GM21515 (cell line): Measurements from ENCODE around the gene CORT.
"Not testable (repeated sequence)": the region's sequence is repeated elsewhere in the genome, so short reads cannot be mapped to it uniquely, and the experiment has no call there.

Experiments used
- ATAC-seq: cut with Tn5 transposase; IDR thresholded peaks from one replicate; pipeline ENCODE4 v1.9.1; 2021; ENCODE audit not compliant: unreplicated experiment

Gene CORT

GRCh38 chr1:10474309-10474612, 24.4 kb downstream of the CORT start:
- not testable (repeated sequence) for ATAC-seq

- ATAC-seq, result peak; percentile 57
Observed at GRCh38 chr1:10474613-10475507, 25.0 kb downstream of the CORT start, which contains the start of gene PEX14. PEX14 (plus strand) TSS chr1:10474950; CDS start chr1:10474967, 17 bp downstream.

- ATAC-seq, result no peak
Observed at GRCh38 chr1:10475510-10475909, 25.7 kb downstream of the CORT start.

GRCh38 chr1:10479296-10479695, 29.5 kb downstream of the CORT start:
- no peak for ATAC-seq

GRCh38 chr1:10480614-10481013, 30.8 kb downstream of the CORT start:
- ATAC-seq, result no peak

GRCh38 chr1:10484521-10484920, 34.7 kb downstream of the CORT start:
- no peak for ATAC-seq

GRCh38 chr1:10489291-10490055, 39.6 kb downstream of the CORT start:
- ATAC-seq, result no peak

GRCh38 chr1:10490286-10490970, 40.6 kb downstream of the CORT start:
- ATAC-seq, result no peak

- ATAC-seq, result peak; percentile 8
Observed at GRCh38 chr1:10494418-10494753, 44.6 kb downstream of the CORT start.

- ATAC-seq, result peak; percentile 67
Observed at GRCh38 chr1:10494754-10495474, 45.1 kb downstream of the CORT start.

- ATAC-seq, result no peak
Observed at GRCh38 chr1:10495475-10495817, 45.6 kb downstream of the CORT start.

GRCh38 chr1:10495952-10496351, 46.1 kb downstream of the CORT start:
- no peak for ATAC-seq

- no peak for ATAC-seq
Observed at GRCh38 chr1:10497109-10497508, 47.3 kb downstream of the CORT start.

- no peak for ATAC-seq
Observed at GRCh38 chr1:10498231-10498630, 48.4 kb downstream of the CORT start.
